Tibial artery (tissue), 4 donors: ENCODE data around the gene CDH4.

Source experiments
- DNase-seq, 2 donors: peaks; one replicate each; pipeline ENCODE4 v3.0.0-alpha.2; 2019
- H3K27ac ChIP-seq, 2 donors: fragments of 200-600 bp; sonication (generic) in 1 of 2; 1 replicate in 1 of 2; 2 replicates in 1 of 2; pipeline ENCODE4 v1.5.1; 2018 to 2019; ENCODE audit warnings: mild to moderate bottlenecking in 1 of 2
- H3K27me3 ChIP-seq, 2 donors: fragments of 200-600 bp; sonication (generic) in 1 of 2; one replicate each; pipeline versions ENCODE4 v1.5.1 to v1.6.0; 2016 to 2019
- H3K36me3 ChIP-seq, 3 donors: fragments of 200-600 bp; sonication (generic) in 2 of 3; one replicate each; pipeline ENCODE4 v1.5.1; 2016 to 2019; ENCODE audit warnings: mild to moderate bottlenecking in 2 of 3
- H3K4me1 ChIP-seq, 4 donors: fragments of 200-600 bp; sonication (generic) in 2 of 4; 1 replicate in 3 of 4; 2 replicates in 1 of 4; pipeline ENCODE4 v1.5.1; 2016 to 2019
- H3K4me3 ChIP-seq, 2 donors: fragments of 200-600 bp; sonication (generic) in 1 of 2; 1 replicate in 1 of 2; 2 replicates in 1 of 2; pipeline ENCODE4 v1.5.1; 2018 to 2019; ENCODE audit warnings: mild to moderate bottlenecking in 2 of 2
- H3K9me3 ChIP-seq, 3 donors: fragments of 200-600 bp; sonication (generic) in 1 of 3; one replicate each; pipeline ENCODE4 v1.5.1; 2016 to 2019
- CTCF ChIP-seq, 2 experiments: fragments of 200-600 bp in 1 of 2; fragments of 450-650 bp in 1 of 2; IDR thresholded peaks; one replicate each; pipeline ENCODE4 v1.5.1; 2017 to 2019; ENCODE audit warnings: antibody characterized with exemption in 2 of 2, mild to moderate bottlenecking in 1 of 2, moderate library complexity in 1 of 2
- intact Hi-C: fragments of 100-400 bp; cut with DNase I; formaldehyde crosslinking; loops from one replicate; pipeline ENCODE4 v1.15.0; 2023; ENCODE audit warnings: low total_unique reads

Gene CDH4

GRCh38 chr20:61733891-61734732 is 482.1 kb downstream of the CDH4 start:
- Histone ChIP-seq H3K4me1 (no peaks in the 10 kb centered on the region), H3K27ac (no peak overlapping the region), H3K36me3 (no peaks in the 10 kb centered on the region), H3K27me3 (peaks cover 0 to 64% of the 10 kb centered on the region in 2 donors), H3K9me3 (no peaks in the 10 kb centered on the region), H3K4me3 (no peak overlapping the region)
- no peak for TF ChIP-seq CTCF (IDR thresholded peaks at IDR 0.05)
- no peak for DNase-seq
- intact Hi-C loops = no loop called here

- no peak for DNase-seq
- H3K27me3 ChIP-seq = peaks cover 0 to 64% of the 10 kb centered on the region in 2 donors
- no peaks in the 10 kb centered on the region for H3K9me3 ChIP-seq
- H3K4me3 ChIP-seq = no peak overlapping the region
- intact Hi-C loops = no loop called here
- H3K27ac ChIP-seq = no peak overlapping the region
- H3K4me1 ChIP-seq = no peaks in the 10 kb centered on the region
- TF ChIP-seq CTCF (IDR thresholded peaks at IDR 0.05) = no peak
- H3K36me3 ChIP-seq = no peaks in the 10 kb centered on the region
Measured at GRCh38 chr20:61734733-61735502, 482.9 kb downstream of the CDH4 start.

- no peak for TF ChIP-seq CTCF (IDR thresholded peaks at IDR 0.05)
- no peak for DNase-seq
- Histone ChIP-seq H3K4me1 (no peaks in the 10 kb centered on the region), H3K9me3 (no peaks in the 10 kb centered on the region), H3K27ac (no peak overlapping the region), H3K36me3 (no peaks in the 10 kb centered on the region), H3K4me3 (no peak overlapping the region), H3K27me3 (peaks cover 0 to 64% of the 10 kb centered on the region in 2 donors)
- intact Hi-C loops = no loop called here
Measured at GRCh38 chr20:61735503-61735785, 483.4 kb downstream of the CDH4 start.

GRCh38 chr20:61736001-61736635 is 484.1 kb downstream of the CDH4 start:
- no peaks in the 10 kb centered on the region for H3K36me3 ChIP-seq
- H3K27ac ChIP-seq = no peak overlapping the region
- no peaks in the 10 kb centered on the region for H3K4me1 ChIP-seq
- H3K4me3 ChIP-seq = no peak overlapping the region
- H3K9me3 ChIP-seq = no peaks in the 10 kb centered on the region
- peaks cover 0 to 61% of the 10 kb centered on the region in 2 donors for H3K27me3 ChIP-seq
- TF ChIP-seq CTCF (IDR thresholded peaks at IDR 0.05) = no peak
- intact Hi-C loops = no loop called here
- no peak for DNase-seq

- Histone ChIP-seq H3K27ac (no peak overlapping the region), H3K4me3 (no peak overlapping the region), H3K9me3 (no peaks in the 10 kb centered on the region), H3K36me3 (no peaks in the 10 kb centered on the region), H3K27me3 (peaks cover 0 to 54% of the 10 kb centered on the region in 2 donors), H3K4me1 (no peaks in the 10 kb centered on the region)
- intact Hi-C loops = no loop called here
- no peak for DNase-seq
- no peak for TF ChIP-seq CTCF (IDR thresholded peaks at IDR 0.05)
Measured at GRCh38 chr20:61736751-61737310, 484.8 kb downstream of the CDH4 start.
